AG08396 (cell line): ENCODE results near the gene ANXA9.

ENCODE experiments used
- DNase-seq: peaks from one replicate; pipeline ENCODE4 v3.0.0; 2012; ENCODE audit warnings: low spot score, mixed read lengths

The ANXA9 gene

GRCh38 chr1:151005729-151006319 lies 23.7 kb downstream of the ANXA9 start:
- no peak for DNase-seq

DNA sequence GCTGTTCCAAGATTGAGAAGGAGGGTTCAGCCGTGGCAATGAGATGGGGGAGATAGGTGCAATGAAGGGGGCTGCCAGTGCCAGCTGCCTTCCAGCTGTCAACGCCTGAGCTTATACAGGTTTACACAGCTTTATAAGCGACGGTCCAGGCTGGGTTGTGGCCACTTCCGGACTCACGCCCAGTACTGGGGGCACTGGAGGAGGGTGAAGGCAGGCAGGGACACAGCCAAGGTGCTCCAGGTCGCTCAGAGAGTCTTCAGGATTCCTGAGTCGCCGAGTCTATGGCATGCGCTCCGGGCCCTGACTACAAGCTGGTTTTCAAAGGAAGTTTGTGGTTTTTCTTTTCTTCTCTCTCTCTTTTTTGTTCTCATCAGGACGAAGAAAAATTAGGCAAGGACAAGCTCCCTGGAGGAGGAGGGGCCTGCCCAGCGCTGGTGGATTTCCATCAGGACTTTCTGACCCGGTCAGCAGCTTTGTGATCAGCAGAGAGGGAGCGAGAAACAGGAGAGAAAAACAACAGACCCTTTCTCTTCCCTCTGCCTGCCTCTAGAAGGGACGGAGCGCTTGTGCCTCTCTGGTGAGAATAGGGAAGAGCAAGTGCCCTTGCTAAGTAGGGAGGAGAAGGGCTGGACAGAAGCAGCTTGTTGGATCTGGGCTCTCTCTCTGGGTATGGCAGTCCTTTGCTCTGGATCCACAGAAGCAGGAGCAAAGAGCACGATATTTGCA lies 24.4 kb downstream of the ANXA9 start, which contains the start of gene MINDY1:
MINDY1 (minus strand) TSS at position 576 of the 726 bp plus-strand sequence. CDS start 4,285 bp downstream, outside the sequence.
- DNase-seq = peak; percentile 84

DNA sequence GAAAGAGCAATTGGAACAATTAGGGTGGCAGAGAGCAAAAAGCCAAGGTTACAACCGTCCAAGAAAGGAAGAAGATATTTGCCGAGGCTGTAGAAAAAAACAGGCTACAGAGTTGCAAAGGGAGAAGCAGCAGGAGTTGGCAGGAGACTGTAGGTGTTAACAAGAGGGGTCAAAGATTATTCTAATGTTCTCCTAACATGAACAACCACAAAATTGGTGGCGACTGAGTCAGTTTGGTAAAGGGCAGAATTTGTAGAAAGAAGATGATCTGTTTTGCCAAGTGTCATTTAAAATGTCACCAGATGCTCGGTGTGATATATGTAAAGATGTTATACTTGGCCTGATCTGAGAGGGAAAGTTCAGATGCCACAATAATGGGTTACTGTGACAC lies 25.8 kb downstream of the ANXA9 start:
- no peak for DNase-seq

DNA sequence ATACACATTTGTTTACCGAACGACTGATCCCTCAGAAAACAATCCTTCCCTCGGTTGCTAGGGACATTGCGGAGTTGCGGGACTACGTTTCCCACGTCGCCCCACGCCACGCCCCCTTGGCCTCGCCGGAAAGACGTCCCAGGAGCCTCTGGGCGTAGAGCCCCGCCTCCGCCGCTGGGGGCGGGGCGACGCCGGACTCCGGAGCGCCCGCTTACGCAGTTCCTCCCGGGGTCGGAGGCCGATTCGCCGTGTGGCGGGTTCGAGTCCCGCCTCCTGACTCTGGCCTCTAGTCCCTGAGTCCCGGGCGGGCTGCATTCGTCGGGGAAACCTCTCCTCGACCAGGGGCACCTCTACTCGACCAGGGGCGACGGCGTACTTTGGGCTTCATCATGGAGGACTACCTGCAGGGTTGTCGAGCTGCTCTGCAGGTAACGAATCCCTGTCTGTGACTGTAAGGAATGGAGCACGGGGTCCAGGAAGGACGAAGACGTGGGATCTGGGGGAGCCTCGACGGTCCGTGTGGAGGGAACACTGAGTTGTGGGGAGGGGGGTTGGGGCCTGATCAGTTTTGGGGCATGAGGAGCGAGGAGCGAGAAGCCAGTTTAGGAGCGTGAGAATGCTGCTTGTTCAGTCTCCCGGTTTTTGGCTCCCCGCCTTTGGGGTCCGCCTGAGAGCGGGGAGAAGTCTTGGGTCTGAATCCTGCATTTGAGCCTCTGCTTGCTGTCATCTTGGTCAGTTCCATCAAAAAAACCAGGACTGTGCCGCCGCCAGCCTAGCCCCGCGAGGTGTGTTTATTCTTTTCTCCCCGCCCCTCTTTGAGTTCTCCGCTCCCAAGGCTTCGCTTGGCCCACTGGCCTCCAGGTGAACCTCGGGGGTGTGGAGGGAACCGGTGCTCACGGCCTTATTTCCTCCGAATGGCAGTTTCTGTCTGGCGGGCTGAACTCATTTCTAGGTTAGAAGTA lies 26.4 kb downstream of the ANXA9 start, which contains the start of gene PRUNE1:
PRUNE1 (plus strand) TSS at position 206 of the 962 bp plus-strand sequence; CDS start at position 390, 184 bp downstream.
- peak; percentile 98 for DNase-seq

DNA sequence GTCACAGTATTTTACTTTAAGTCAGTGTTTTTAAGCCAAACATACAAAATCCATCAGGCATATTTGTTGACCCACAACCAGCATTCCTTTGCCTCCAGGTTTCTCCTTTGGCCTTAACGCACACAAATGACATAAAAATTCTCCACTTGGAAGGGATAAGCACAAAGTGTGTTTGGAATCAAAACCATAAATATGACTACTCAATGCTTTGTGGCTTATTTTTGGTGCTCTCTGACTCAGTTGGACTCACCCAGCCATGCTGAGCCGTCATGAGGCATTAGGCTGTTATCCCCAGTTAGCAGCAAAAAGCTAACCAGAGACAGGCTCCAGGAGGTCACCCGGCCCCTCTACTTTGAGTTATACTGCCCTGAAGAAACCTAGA lies 27.1 kb downstream of the ANXA9 start:
- peak; percentile 47 for DNase-seq

- DNase-seq = no peak
Measured at GRCh38 chr1:151009674-151010345, 27.7 kb downstream of the ANXA9 start.

DNA sequence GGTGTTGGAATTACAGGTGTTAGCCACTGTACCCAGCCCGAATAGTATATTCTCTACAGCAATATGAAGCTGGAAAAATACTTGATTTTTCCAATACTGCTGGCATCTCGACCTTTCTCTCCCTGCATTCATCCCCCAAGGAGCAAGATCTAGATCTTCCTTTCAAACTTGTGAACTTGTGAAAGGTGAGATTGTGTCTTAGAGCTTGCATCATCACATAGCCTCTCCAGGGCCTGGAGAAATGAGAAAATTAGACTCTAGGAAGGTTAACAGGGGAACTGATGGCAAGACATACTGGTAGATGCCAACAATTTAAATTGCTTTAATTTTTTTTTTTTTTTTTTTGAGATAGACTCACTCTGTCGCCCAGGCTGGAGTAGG lies 28.2 kb downstream of the ANXA9 start:
- no peak for DNase-seq

DNA sequence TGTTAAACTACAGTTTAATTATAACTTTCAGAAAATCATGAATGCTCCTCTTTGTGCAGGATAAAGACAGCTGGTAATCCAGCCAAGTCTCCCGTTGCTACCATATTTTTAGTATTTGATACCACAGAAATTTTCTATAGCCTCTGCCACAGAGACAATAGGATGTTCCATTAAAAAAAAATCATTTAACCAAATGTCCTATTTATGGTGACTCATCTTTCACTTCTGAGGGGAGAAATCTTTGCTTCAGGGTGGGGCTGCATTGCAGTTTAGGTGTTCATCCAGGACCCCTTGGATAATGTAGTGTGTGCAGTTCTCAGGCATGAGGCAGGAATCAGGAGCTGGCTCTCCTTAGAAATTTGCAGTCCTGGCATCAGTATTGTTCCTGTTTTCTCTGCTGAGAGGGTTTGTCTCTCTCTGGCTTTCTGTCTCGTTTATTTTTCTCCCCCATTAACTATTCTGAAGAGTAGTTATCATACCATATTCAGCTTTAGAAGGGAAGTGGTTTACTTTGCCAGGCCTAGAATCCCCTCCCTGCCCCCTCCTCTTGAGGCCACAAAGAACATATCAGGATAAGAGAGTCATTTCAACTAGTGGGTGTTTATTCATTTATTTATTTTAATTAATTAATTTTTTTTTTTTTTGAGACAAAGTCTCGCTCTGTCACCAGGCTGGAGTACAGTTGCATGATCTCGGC lies 29.2 kb downstream of the ANXA9 start:
- DNase-seq = no peak

DNA sequence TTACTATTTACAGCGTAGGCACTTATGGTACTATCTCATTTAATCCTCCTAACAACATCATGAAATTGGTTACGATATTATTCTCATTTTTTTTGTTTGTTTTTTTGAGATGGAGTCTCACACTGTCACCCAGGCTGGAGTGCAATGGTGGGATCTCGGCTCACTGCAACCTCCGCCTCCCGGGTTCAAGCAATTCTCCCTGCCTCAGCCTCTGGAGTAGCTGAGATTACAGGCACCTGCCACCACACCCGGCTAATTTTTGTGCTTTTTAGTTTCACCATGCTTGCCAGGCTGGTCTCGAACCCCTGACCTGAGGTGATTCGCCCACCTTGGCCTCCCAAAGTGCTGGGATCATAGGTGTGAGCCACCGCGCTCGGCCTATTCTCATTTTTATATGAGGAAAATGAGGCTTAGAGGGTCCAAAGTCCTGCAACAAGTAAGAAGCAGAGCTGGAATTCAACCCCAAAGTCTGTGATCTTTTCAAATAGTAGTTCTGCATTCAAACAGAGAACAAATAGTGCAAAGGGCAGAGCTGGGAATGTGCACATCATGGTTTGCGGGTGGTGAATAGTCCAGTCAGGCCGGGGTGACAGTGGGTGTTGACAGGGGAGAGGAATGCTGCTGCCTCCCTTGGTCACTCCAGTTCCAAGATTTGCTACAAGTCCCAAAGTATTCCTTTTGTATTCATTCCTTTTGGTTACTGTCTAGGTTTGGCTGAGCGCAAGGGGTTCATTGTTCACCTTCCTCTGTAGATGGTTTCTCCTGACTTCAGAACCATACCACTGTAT lies 30.8 kb downstream of the ANXA9 start:
- no peak for DNase-seq

GRCh38 chr1:151013518-151013917 lies 31.4 kb downstream of the ANXA9 start:
- no peak for DNase-seq

- DNase-seq = peak; percentile 79
Measured at GRCh38 chr1:151024540-151025146, 42.6 kb downstream of the ANXA9 start.

- DNase-seq = no peak
Measured at GRCh38 chr1:151026460-151026859, 44.4 kb downstream of the ANXA9 start.

GRCh38 chr1:151032164-151032563 lies 50.1 kb downstream of the ANXA9 start:
- no peak for DNase-seq

DNA sequence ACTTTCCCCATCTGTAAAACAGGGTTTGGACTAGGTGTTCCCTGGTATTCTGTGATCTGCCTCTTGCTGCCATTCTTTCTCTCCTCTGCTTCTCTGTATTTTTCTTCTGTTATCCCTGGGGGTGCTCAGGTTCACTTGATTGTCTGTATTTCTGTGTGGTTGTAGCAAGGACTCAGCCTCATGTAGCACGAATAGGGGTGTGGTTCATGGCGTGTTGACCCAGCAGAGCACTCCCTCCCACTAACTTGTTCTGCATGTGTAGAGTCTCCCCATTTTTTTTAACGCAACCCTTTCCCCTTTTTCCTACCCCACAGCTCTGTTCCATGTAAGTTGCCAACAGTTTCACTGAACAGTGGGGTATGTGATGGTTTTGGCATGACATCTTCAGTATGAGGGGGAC lies 53.1 kb downstream of the ANXA9 start:
- no peak for DNase-seq

GRCh38 chr1:151036356-151036755 lies 54.3 kb downstream of the ANXA9 start, which contains the start of gene BNIPL:
TSS of gene BNIPL (plus strand) at chr1:151036586. CDS start at chr1:151036726, 140 bp downstream.
- DNase-seq = no peak

DNA sequence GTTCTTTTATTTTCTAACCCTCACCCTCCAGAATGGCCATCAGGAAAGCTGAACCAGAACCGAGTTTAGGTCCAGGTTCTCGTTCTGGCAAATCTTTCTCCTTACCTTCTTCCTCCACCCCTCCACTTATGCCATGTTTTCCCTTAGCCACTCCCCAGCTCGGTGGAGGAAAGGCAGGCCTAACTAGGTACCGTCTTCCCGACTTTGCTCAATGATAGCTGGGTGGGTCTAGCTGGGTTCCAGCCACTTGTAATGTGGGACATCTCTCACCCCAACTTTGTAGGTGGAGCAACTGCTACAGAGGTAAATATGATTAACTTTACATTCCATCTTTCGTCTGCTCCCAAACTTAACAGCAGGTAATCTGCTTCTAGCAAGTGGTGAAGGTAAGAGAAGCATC lies 54.9 kb downstream of the ANXA9 start:
- DNase-seq = no peak

DNA sequence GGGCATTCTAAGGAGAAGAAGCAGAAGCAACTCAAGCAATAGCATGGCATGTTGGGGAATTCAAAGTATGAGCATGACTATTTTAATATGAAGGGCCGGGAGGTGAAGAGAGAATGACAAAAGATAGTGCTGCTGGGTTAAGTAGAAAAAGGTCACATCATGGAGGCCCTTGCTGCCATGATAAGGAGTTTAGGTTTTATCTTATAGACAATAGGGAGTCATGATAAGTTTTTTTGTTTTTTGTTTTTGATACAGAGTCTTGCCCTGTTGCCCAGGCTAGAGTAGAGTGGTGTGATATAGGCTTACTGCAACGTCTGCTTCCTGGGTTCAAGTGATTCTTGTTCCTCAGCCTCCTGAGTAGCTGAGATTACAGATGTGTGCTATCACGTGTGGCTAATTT lies 57.4 kb downstream of the ANXA9 start:
- DNase-seq = no peak

- no peak for DNase-seq
Measured at GRCh38 chr1:151043163-151043562, 61.1 kb downstream of the ANXA9 start.
